22Rv1 (cell line): ENCODE measurements around the gene CENPP.

ENCODE experiments used
- H3K27ac ChIP-seq: fragments of 450-650 bp; 2 replicates; pipeline ENCODE4 v1.5.1; 2017
- CTCF ChIP-seq: fragments of 450-650 bp; IDR thresholded peaks from 2 replicates; pipeline ENCODE4 v1.5.1; 2017; ENCODE audit warnings: mild to moderate bottlenecking
- ZFX ChIP-seq: fragments of 450-650 bp; IDR thresholded peaks from 2 replicates; pipeline ENCODE4 v1.6.1; 2017; ENCODE audit warnings: antibody characterized with exemption, borderline replicate concordance

Gene CENPP

GRCh38 chr9:92325269-92325990 is at the start of gene CENPP, which contains the start of gene NOL8:
TSS of gene CENPP (plus strand) at chr9:92325953.
TSS of gene NOL8 (minus strand) at chr9:92325350. CDS start at chr9:92324161, 1,189 bp downstream.
- H3K27ac ChIP-seq, result peak within 1 kb of the TSS; percentile 93
- TF ChIP-seq CTCF (no peak), ZFX (no peak)

- H3K27ac ChIP-seq, result no peak overlapping the region
- no peak for TF ChIP-seq CTCF
- TF ChIP-seq ZFX, result no peak
Measured at GRCh38 chr9:92276331-92277032, 49.3 kb upstream of the CENPP start.

GRCh38 chr9:92278110-92278509 is 47.6 kb upstream of the CENPP start:
- H3K27ac ChIP-seq, result no peak overlapping the region

GRCh38 chr9:92279302-92279701 is 46.5 kb upstream of the CENPP start:
- no peak overlapping the region for H3K27ac ChIP-seq

More at GRCh38 chr9:92278110-92278509, 47.6 kb upstream of the CENPP start:
- TF ChIP-seq CTCF, result no peak
- no peak for TF ChIP-seq ZFX

DNA sequence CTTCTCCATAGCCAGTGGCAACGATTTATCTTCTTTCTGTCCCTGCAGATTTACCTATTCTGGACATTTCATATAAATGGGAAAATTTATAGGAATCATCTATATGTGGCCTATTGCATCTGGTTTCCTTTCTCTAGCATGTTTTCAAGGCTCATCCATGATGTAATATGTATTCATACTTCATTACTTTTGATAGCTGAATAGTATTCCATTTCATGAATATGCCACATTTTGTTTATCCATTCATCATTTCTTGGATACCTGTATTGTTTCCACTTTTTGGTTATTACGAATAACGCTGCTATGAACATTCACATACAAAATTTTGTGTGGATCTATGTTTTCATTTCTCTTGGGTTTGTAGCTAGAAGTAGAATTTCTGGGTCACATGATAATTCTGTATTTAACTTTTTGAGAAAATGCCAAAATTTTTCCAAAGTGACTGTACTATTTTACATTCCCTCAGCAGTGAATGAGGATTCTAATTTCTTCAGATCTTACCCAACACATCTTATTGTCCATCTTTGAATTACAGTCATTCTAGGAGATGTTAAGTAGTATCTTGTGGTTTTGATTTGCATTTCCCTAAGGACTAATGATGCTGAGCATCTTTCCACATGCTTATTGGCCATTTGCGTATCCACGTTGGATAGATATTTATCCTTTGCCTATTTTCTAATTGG is 35.9 kb upstream of the CENPP start:
- H3K27ac ChIP-seq, result no peak overlapping the region
- TF ChIP-seq CTCF, result no peak
- no peak for TF ChIP-seq ZFX

More at GRCh38 chr9:92279302-92279701, 46.5 kb upstream of the CENPP start:
- TF ChIP-seq CTCF (no peak), ZFX (no peak)

- H3K27ac ChIP-seq, result 0 out of 2 replicates have a peak overlapping the region, but pooled peaks have one; percentile 82
- TF ChIP-seq ZFX (no peak), CTCF (no peak)
Measured at GRCh38 chr9:92290785-92291429, 34.8 kb upstream of the CENPP start.
